GM12875 (cell line): ENCODE data around the gene IL12RB2.

Source experiments
- H3K4me3 ChIP-seq: one replicate; pipeline ENCODE4 v1.5.1; 2011; ENCODE audit warnings: low read depth, low read length, control low read depth
- CTCF ChIP-seq: IDR thresholded peaks from 2 replicates; pipeline ENCODE4 v1.5.1; 2011; ENCODE audit warnings: low read depth, mild to moderate bottlenecking, control low read depth, inconsistent platforms, low read length, moderate library complexity, borderline replicate concordance; ENCODE audit not compliant: insufficient read depth

The IL12RB2 gene

GRCh38 chr1:67323087-67323486, 15.4 kb downstream of the IL12RB2 start:
- H3K4me3 ChIP-seq = no peak overlapping the region
- no peak for TF ChIP-seq CTCF

- no peak overlapping the region for H3K4me3 ChIP-seq
- no peak for TF ChIP-seq CTCF
These were observed 16.4 kb downstream of the IL12RB2 start for GRCh38 chr1:67324068-67324467.

GRCh38 chr1:67327864-67328466, 20.3 kb downstream of the IL12RB2 start:
- no peak for TF ChIP-seq CTCF

GRCh38 chr1:67332653-67333529, 25.2 kb downstream of the IL12RB2 start:
- no peak overlapping the region for H3K4me3 ChIP-seq
- TF ChIP-seq CTCF = no peak

More at GRCh38 chr1:67327864-67328466, 20.3 kb downstream of the IL12RB2 start:
- H3K4me3 ChIP-seq = no peak overlapping the region

- H3K4me3 ChIP-seq = no peak overlapping the region
- no peak for TF ChIP-seq CTCF
These were observed 25.9 kb downstream of the IL12RB2 start for GRCh38 chr1:67333603-67334002.

- TF ChIP-seq CTCF = no peak
These were observed 27.7 kb downstream of the IL12RB2 start for GRCh38 chr1:67335411-67335810.

GRCh38 chr1:67336157-67336556, 28.5 kb downstream of the IL12RB2 start:
- H3K4me3 ChIP-seq = no peak overlapping the region
- TF ChIP-seq CTCF = no peak

More at GRCh38 chr1:67335411-67335810, 27.7 kb downstream of the IL12RB2 start:
- H3K4me3 ChIP-seq = no peak overlapping the region
